HepG2 (cell line): ENCODE data around the gene SLC6A17. TPM values are rescaled to one million over a fixed set of nuclear protein-coding genes. Genes with fewer than 3 reads are reported as not detected.

ENCODE experiments used
- CERS6 ChIP-seq: sonication (generic); formaldehyde crosslinking; IDR thresholded peaks from 2 replicates; pipeline ENCODE4 v1.5.0; 2020; ENCODE audit warnings: missing genetic modification reagents
- FOXC1 ChIP-seq: sonication (generic); formaldehyde crosslinking; IDR thresholded peaks from 2 replicates; pipeline ENCODE4 v1.8.0; 2022; ENCODE audit warnings: mild to moderate bottlenecking, missing genetic modification reagents, borderline replicate concordance
- HOMEZ ChIP-seq: IDR thresholded peaks from 2 replicates; pipeline ENCODE4 v1.6.1; 2016; ENCODE audit warnings: low read depth
- MAX ChIP-seq: IDR thresholded peaks from 2 replicates; pipeline ENCODE4 v1.6.1; 2012; ENCODE audit warnings: inconsistent platforms
- PHB2 ChIP-seq: fragments of 450-650 bp; IDR thresholded peaks from 2 replicates; pipeline ENCODE4 v1.6.1; 2018; ENCODE audit not compliant: partially characterized antibody
- POLR2A ChIP-seq, 2 experiments: IDR thresholded peaks; 2 replicates each; pipeline ENCODE4 v1.6.1; 2011; ENCODE audit warnings: low read depth in 2 of 2, low read length in 2 of 2, mild to moderate bottlenecking in 1 of 2, moderate library complexity in 1 of 2; ENCODE audit not compliant: insufficient read depth in 1 of 2
- SAP130 ChIP-seq: IDR thresholded peaks from 2 replicates; pipeline ENCODE4 v1.6.1; 2016; ENCODE audit warnings: low read depth
- SPEN ChIP-seq: sonication (generic); formaldehyde crosslinking; IDR thresholded peaks from 2 replicates; pipeline ENCODE4 v1.5.1; 2020; ENCODE audit warnings: low read depth, mild to moderate bottlenecking, missing genetic modification reagents
- ZKSCAN5 ChIP-seq: sonication (generic); formaldehyde crosslinking; IDR thresholded peaks from 2 replicates; pipeline ENCODE4 v1.5.1; 2020; ENCODE audit warnings: mild to moderate bottlenecking, missing genetic modification reagents
- ZMAT3 ChIP-seq: sonication (generic); formaldehyde crosslinking; conservative IDR thresholded peaks from 2 replicates; pipeline ENCODE4 v1.7.0; 2021; ENCODE audit warnings: missing genetic modification reagents
- ZMYM3 ChIP-seq: sonication (generic); formaldehyde crosslinking; IDR thresholded peaks from 2 replicates; pipeline ENCODE4 v1.5.1; 2020; ENCODE audit warnings: mild to moderate bottlenecking, missing genetic modification reagents
- ZNF343 ChIP-seq: sonication (generic); formaldehyde crosslinking; IDR thresholded peaks from 2 replicates; pipeline ENCODE4 v1.4.0; 2020; ENCODE audit warnings: mild to moderate bottlenecking, missing genetic modification reagents
- ZNF512B ChIP-seq: sonication (generic); formaldehyde crosslinking; IDR thresholded peaks from 2 replicates; pipeline ENCODE4 v1.5.1; 2020; ENCODE audit warnings: missing genetic modification reagents, mild to moderate bottlenecking, borderline replicate concordance
- ZNF605 ChIP-seq: sonication (generic); formaldehyde crosslinking; IDR thresholded peaks from 2 replicates; pipeline ENCODE4 v1.8.0; 2022; ENCODE audit warnings: mild to moderate bottlenecking, missing genetic modification reagents
- polyA plus RNA-seq, 8 experiments: library from polyadenylated mRNA; depleted of rRNA in 3 of 8; stranded (reverse) in 7 of 8; unstranded in 1 of 8; fragments of >200 nt; fragmentation: Illumina TruSeq in 4 of 8; extraction: Trizol in 4 of 8; gene quantifications; 2 replicates each; pipeline versions ENCODE4 v1.2.1 to v1.2.3, GENCODE V29; 2011 to 2016; ENCODE audit warnings: low read depth in 4 of 8, missing spikeins in 1 of 8, mixed read lengths in 1 of 8; ENCODE audit not compliant: insufficient read depth in 1 of 8
- total RNA-seq, 5 experiments: library from RNA; depleted of rRNA; stranded (reverse); fragments of >200 nt; fragmentation: Illumina TruSeq; extraction: Trizol; gene quantifications; 2 replicates each; pipeline ENCODE4 v1.2.3, GENCODE V29; 2016; ENCODE audit warnings: low read depth in 1 of 5
- TF ChIP-seq, protein P1 (sequence below): sonication (generic); formaldehyde crosslinking; IDR thresholded peaks from 2 replicates; pipeline ENCODE4 v1.4.0; 2020; ENCODE audit warnings: mild to moderate bottlenecking, missing genetic modification reagents

SLC6A17 gene
- total and polyA plus RNA-seq, 2 of the 13 experiments (the other 11 are each of a cell fraction or from before 2014, with no cell fraction given): not detected

- TF ChIP-seq, protein P1, sequence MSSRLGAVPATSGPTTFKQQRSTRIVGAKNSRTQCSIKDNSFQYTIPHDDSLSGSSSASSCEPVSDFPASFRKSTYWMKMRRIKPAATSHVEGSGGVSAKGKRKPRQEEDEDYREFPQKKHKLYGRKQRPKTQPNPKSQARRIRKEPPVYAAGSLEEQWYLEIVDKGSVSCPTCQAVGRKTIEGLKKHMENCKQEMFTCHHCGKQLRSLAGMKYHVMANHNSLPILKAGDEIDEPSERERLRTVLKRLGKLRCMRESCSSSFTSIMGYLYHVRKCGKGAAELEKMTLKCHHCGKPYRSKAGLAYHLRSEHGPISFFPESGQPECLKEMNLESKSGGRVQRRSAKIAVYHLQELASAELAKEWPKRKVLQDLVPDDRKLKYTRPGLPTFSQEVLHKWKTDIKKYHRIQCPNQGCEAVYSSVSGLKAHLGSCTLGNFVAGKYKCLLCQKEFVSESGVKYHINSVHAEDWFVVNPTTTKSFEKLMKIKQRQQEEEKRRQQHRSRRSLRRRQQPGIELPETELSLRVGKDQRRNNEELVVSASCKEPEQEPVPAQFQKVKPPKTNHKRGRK (CRISPR knock-in tag): no peak
- no peak for TF ChIP-seq ZKSCAN5 (CRISPR knock-in tag)
- no peak for TF ChIP-seq POLR2A (IDR thresholded peaks at IDR 0.05; ENCODE audit: insufficient read depth in 1 of 2, low read depth in 2 of 2, low read length in 2 of 2)
- TF ChIP-seq SAP130: no peak
- TF ChIP-seq FOXC1 (CRISPR knock-in tag): no peak
- no peak for TF ChIP-seq ZNF605 (CRISPR knock-in tag)
- no peak for TF ChIP-seq MAX
- TF ChIP-seq PHB2: no peak
- no peak for TF ChIP-seq SPEN (CRISPR knock-in tag)
- TF ChIP-seq ZNF512B (CRISPR knock-in tag): no peak
- TF ChIP-seq ZNF343: no peak
- TF ChIP-seq ZMYM3 (CRISPR knock-in tag): no peak
- TF ChIP-seq ZMAT3: no peak
- no peak for TF ChIP-seq HOMEZ (CRISPR knock-in tag)
- no peak for TF ChIP-seq CERS6
Measured at GRCh38 chr1:110102081-110102480, 48.2 kb upstream of the SLC6A17 start (continued).
